Measurements from ENCODE around the gene GBX2. TPM values are rescaled to one million over a fixed set of nuclear protein-coding genes. Genes with fewer than 3 reads are reported as not detected.

The GBX2 gene
- total and polyA plus RNA-seq, 2 of the 8 experiments (the other 6 are each of a cell fraction or from before 2014, with no cell fraction given) = 0.38 to 0.89 TPM

GRCh38 chr2:236194786-236195185 lies 26.6 kb upstream of the GBX2 start:
- H2AFZ ChIP-seq (ENCODE audit: low read length) = no peak overlapping the region
- H3K18ac ChIP-seq (ENCODE audit: extremely low read depth, low read length) = no peak overlapping the region
- H3K4ac ChIP-seq (replicated peaks; ENCODE audit: insufficient read length, low read depth, low read length) = no peak overlapping the region
- H3K23ac ChIP-seq (ENCODE audit: insufficient read length) = no peak overlapping the region
- no peak overlapping the region for H2BK20ac ChIP-seq (ENCODE audit: low read length)
- no peaks in the 10 kb centered on the region for H4K20me1 ChIP-seq (replicated peaks in 1 of 2; ENCODE audit: control insufficient read depth in 1 of 2, insufficient read depth in 2 of 2, low read length in 2 of 2)
- H4K5ac ChIP-seq (ENCODE audit: insufficient read length, low read depth, low read length) = no peak overlapping the region
- H3K14ac ChIP-seq (ENCODE audit: insufficient read length) = no peak overlapping the region
- no peak overlapping the region for H2BK12ac ChIP-seq (ENCODE audit: low read depth, low read length)
- no peak for TF ChIP-seq BRCA1 (IDR thresholded peaks at IDR 0.05; ENCODE audit: low read depth, low read length)
- no peak for TF ChIP-seq CBX5 (IDR thresholded peaks at IDR 0.05; ENCODE audit: low read depth, low read length)
- WGBS, 2 experiments (ENCODE audit: extremely low coverage in 1 of 2, insufficient coverage in 1 of 2, insufficient read length in 1 of 2, insufficient replicate concordance in 2 of 2, low coverage in 1 of 2, low lambda C conversion rate in 2 of 2, missing lambda C conversion rate in 1 of 2) = 88% methylated on average over 12 of the region's 12 CpGs; no CpG with 5 or more reads in 1 of the 2 experiments
- H3K79me2 ChIP-seq (ENCODE audit: control insufficient read depth in 1 of 2, insufficient read depth in 2 of 2, low read length in 2 of 2) = no peaks in the 10 kb centered on the region
- no peak overlapping the region for H3K56ac ChIP-seq (replicated peaks; ENCODE audit: insufficient read length, low read depth, low read length)
- no peak overlapping the region for H2BK5ac ChIP-seq (ENCODE audit: low read depth, low read length)
- no peak for DNase-seq (ENCODE audit: low read depth in 1 of 2, low spot score in 2 of 2)
- H2BK15ac ChIP-seq (ENCODE audit: low read length) = no peak overlapping the region
- no peak overlapping the region for H4K91ac ChIP-seq (replicated peaks; ENCODE audit: insufficient read length, low read length)
- FAIRE-seq = no peak
- ChIA-PET POLR2A (ENCODE audit: partially characterized antibody) (no interaction called here), CTCF (ENCODE audit: partially characterized antibody) (interaction anchor here (0.6 to 2.1 kb wide), 2 partner anchors 14 to 17 kb away, joined by 3 to 14 read pairs; no protein-coding TSS in a partner anchor)
- H3K36me3 ChIP-seq (ENCODE audit: control insufficient read depth in 2 of 4, insufficient read depth in 4 of 4, low read length in 3 of 4) = no peaks in the 10 kb centered on the region
- no peak overlapping the region for H4K8ac ChIP-seq (ENCODE audit: extremely low read depth, insufficient read depth, low read length)
- H3K23me2 ChIP-seq (ENCODE audit: low read depth, low read length) = no peaks in the 10 kb centered on the region
- no peak overlapping the region for H3K9ac ChIP-seq (replicated peaks in 1 of 4; ENCODE audit: extremely low read depth in 1 of 4, low read depth in 3 of 4, low read length in 3 of 4)
- no peaks in the 10 kb centered on the region for H3K9me3 ChIP-seq (ENCODE audit: insufficient read depth in 2 of 2, low read depth in 1 of 2, low read length in 1 of 2)
- H2AK5ac ChIP-seq (ENCODE audit: low read depth, low read length) = no peak overlapping the region
- no peaks in the 10 kb centered on the region for H3K79me1 ChIP-seq (ENCODE audit: low read depth, low read length)
- no peaks in the 10 kb centered on the region; a peak in 1 of 7 replicates for H3K4me1 ChIP-seq (replicated peaks in 1 of 4; ENCODE audit: control insufficient read depth in 3 of 4, insufficient read depth in 4 of 4, low read length in 3 of 4)
- H3K27ac ChIP-seq (ENCODE audit: low read depth, low read length) = no peak overlapping the region
- no peaks in the 10 kb centered on the region for H3K27me3 ChIP-seq (replicated peaks in 1 of 4; ENCODE audit: control insufficient read depth in 3 of 4, extremely low read depth in 1 of 4, insufficient read depth in 3 of 4, low read length in 3 of 4)
- no peak overlapping the region for H3K4me2 ChIP-seq (ENCODE audit: insufficient read depth in 1 of 2, low read depth in 2 of 2, low read length in 2 of 2)
- no peak overlapping the region for H2BK120ac ChIP-seq (replicated peaks; ENCODE audit: low read depth, low read length)
- no peak overlapping the region for H3K4me3 ChIP-seq (ENCODE audit: extremely low read depth in 1 of 4, insufficient read depth in 2 of 4, low read depth in 3 of 4, low read length in 4 of 4)

Data from H1 (cell line).